GM23338 (cell line): ENCODE measurements around the gene AKAP13.

Experiments
- CREB1 ChIP-seq: fragments of 250-450 bp; sonication (Bioruptor Pico); IDR thresholded peaks from 2 replicates; pipeline ENCODE4 v1.5.0; 2020; ENCODE audit warnings: low read depth, mild to moderate bottlenecking, moderate library complexity
- POLR2AphosphoS5 ChIP-seq: IDR thresholded peaks from 2 replicates; pipeline ENCODE4 v1.6.1; 2016; ENCODE audit warnings: antibody characterized with exemption, low read depth
- TF ChIP-seq, protein P1 (sequence below), 2 experiments: fragments of 200-600 bp in 1 of 2; sonication (generic) in 1 of 2; conservative IDR thresholded peaks; 2 replicates each; pipeline versions ENCODE4 v1.5.1 to v1.6.1; 2016 to 2017; ENCODE audit warnings: antibody characterized with exemption in 2 of 2, low read depth in 2 of 2, mild to moderate bottlenecking in 2 of 2, moderate library complexity in 1 of 2
- TF ChIP-seq, protein P2 (sequence below): IDR thresholded peaks from one replicate; pipeline ENCODE4 v1.6.1; 2018; ENCODE audit warnings: antibody characterized with exemption; ENCODE audit not compliant: unreplicated experiment

DNA sequence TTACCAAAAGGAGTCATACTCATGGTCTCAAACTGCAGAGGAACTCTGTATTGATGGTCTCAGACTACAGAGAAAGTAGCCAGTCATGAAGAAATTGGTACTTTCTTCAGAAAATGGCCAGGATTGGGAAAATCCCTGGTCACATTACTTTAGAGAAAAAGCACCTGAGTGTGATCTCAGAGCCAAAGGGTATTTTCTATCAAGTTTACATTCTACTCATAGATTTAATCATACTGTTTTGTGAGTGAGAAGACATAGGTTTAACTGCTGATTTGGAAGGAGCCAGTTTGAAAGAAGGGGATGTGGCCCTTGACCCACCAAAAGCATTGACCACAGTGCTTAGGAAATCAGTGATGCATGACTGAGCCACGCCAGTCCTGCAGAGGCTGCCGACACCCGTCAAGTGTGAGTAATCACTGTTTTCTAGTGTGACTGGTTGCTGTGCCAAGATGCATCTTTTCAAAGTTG is 203.6 kb downstream of the AKAP13 start:
- TF ChIP-seq, protein P1, sequence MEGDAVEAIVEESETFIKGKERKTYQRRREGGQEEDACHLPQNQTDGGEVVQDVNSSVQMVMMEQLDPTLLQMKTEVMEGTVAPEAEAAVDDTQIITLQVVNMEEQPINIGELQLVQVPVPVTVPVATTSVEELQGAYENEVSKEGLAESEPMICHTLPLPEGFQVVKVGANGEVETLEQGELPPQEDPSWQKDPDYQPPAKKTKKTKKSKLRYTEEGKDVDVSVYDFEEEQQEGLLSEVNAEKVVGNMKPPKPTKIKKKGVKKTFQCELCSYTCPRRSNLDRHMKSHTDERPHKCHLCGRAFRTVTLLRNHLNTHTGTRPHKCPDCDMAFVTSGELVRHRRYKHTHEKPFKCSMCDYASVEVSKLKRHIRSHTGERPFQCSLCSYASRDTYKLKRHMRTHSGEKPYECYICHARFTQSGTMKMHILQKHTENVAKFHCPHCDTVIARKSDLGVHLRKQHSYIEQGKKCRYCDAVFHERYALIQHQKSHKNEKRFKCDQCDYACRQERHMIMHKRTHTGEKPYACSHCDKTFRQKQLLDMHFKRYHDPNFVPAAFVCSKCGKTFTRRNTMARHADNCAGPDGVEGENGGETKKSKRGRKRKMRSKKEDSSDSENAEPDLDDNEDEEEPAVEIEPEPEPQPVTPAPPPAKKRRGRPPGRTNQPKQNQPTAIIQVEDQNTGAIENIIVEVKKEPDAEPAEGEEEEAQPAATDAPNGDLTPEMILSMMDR (conservative IDR thresholded peaks at IDR 0.05; ENCODE audit: low read depth in 2 of 2), result no peak
- TF ChIP-seq, protein P2, sequence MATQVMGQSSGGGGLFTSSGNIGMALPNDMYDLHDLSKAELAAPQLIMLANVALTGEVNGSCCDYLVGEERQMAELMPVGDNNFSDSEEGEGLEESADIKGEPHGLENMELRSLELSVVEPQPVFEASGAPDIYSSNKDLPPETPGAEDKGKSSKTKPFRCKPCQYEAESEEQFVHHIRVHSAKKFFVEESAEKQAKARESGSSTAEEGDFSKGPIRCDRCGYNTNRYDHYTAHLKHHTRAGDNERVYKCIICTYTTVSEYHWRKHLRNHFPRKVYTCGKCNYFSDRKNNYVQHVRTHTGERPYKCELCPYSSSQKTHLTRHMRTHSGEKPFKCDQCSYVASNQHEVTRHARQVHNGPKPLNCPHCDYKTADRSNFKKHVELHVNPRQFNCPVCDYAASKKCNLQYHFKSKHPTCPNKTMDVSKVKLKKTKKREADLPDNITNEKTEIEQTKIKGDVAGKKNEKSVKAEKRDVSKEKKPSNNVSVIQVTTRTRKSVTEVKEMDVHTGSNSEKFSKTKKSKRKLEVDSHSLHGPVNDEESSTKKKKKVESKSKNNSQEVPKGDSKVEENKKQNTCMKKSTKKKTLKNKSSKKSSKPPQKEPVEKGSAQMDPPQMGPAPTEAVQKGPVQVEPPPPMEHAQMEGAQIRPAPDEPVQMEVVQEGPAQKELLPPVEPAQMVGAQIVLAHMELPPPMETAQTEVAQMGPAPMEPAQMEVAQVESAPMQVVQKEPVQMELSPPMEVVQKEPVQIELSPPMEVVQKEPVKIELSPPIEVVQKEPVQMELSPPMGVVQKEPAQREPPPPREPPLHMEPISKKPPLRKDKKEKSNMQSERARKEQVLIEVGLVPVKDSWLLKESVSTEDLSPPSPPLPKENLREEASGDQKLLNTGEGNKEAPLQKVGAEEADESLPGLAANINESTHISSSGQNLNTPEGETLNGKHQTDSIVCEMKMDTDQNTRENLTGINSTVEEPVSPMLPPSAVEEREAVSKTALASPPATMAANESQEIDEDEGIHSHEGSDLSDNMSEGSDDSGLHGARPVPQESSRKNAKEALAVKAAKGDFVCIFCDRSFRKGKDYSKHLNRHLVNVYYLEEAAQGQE, result no peak
- TF ChIP-seq POLR2AphosphoS5 (no peak), CREB1 (CRISPR knock-in tag) (no peak)
